Measurements from ENCODE around the gene LGMN. TPM values are rescaled to one million over a fixed set of nuclear protein-coding genes. Genes with fewer than 3 reads are reported as not detected.

The LGMN gene
- total RNA-seq, 2 experiments from 2014 or later: 22.1 to 27.7 TPM

DNA sequence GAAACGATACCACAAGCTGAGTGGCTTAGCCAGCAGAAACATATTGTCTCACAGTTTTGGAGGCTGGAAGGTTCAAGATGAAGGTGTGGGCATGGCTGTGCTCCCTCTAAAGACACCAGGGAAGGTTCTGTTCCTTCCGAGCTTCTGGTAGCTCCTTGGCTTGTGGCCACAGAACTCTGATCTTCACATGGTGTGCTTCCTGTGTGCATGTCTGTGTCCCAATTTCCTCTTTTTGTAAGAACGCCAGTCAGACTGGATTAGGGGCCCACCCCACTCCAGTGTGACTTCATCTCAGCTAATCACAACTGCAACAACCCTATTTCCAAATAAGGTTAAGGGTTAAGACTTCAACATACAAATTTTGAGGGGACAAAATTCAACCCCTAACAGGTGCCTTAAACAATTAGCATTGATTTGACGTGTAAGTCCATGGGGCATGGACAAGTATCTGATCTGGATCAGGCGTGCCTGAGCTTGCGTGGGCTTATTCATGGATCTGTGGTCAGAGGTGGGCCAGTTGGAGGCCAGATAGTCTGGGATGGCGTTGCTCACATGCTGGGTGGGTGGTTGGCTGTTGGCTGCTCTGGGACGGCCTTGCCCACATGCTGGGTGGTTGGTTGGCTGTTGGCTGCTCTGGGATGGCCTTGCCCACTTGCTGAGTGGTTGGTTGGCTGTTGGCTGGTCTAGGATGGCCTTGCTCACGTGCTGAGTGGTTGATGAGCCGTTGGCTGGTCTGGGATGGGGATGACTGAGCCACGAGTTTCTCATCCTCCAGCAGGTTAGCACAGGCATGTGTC, 88.5 kb downstream of the LGMN start:
- Histone ChIP-seq H3K79me2 (ENCODE audit: insufficient read depth, low read depth, low read length) (no peaks in the 10 kb centered on the region), H3K4me2 (ENCODE audit: low read length) (no peak overlapping the region), H3K27ac (ENCODE audit: low read depth, low read length, poor library complexity, severe bottlenecking) (no peak overlapping the region), H3K9me3 (ENCODE audit: low read length) (no peaks in the 10 kb centered on the region), H3K9me2 (ENCODE audit: insufficient read depth, low read length) (no peaks in the 10 kb centered on the region), H2AFZ (ENCODE audit: low read length) (no peak overlapping the region), H3K4me1 (ENCODE audit: insufficient read depth, low read length, poor library complexity, severe bottlenecking) (peaks cover 5% of the 10 kb centered on the region), H3K4me3 (ENCODE audit: low read depth, low read length, poor library complexity, severe bottlenecking) (no peak overlapping the region), H4K20me1 (ENCODE audit: insufficient read depth, low read length) (no peaks in the 10 kb centered on the region), H3K36me3 (ENCODE audit: insufficient read depth, low read length) (no peaks in the 10 kb centered on the region)
- intact Hi-C loops (cut with micrococcal nuclease; ENCODE audit: unreplicated experiment): no loop called here
- peak; percentile 13 for DNase-seq (ENCODE audit: low spot score)
- CTCF ChIA-PET (ENCODE audit: unreplicated experiment): no interaction called here
- no peak for TF ChIP-seq EZH2phosphoT487 (IDR thresholded peaks at IDR 0.05; ENCODE audit: borderline replicate concordance, low read depth, low read length)
- no TSS peak for BruUV-seq (replicated peaks)
- POLR2A ChIA-PET: interaction anchor here (0.7 kb wide), 1 partner anchor 10 kb away, joined by 3 read pairs; no protein-coding TSS in a partner anchor

DNA sequence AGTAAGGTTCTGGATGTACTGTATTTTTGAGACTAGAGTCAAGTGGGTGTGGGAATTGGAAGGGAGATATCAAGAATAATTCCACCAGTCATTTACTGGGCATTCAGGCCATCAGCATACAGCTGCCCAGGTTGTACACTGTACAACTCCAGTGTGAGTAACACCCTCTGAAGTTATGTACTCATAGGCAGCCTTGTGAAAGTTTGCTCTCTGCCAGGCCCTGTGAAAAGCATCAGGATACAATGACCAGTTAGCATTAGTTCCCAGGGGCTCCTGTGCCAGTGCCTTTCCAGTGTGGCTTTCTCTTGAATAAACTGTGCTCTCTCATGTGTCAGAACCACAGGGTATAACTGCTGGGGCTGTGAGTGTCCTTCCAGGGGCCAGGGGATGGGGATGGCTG, 89.7 kb downstream of the LGMN start:
- no peak for TF ChIP-seq EZH2phosphoT487 (IDR thresholded peaks at IDR 0.05; ENCODE audit: borderline replicate concordance, low read depth, low read length)
- TF ChIP-seq, protein P1, sequence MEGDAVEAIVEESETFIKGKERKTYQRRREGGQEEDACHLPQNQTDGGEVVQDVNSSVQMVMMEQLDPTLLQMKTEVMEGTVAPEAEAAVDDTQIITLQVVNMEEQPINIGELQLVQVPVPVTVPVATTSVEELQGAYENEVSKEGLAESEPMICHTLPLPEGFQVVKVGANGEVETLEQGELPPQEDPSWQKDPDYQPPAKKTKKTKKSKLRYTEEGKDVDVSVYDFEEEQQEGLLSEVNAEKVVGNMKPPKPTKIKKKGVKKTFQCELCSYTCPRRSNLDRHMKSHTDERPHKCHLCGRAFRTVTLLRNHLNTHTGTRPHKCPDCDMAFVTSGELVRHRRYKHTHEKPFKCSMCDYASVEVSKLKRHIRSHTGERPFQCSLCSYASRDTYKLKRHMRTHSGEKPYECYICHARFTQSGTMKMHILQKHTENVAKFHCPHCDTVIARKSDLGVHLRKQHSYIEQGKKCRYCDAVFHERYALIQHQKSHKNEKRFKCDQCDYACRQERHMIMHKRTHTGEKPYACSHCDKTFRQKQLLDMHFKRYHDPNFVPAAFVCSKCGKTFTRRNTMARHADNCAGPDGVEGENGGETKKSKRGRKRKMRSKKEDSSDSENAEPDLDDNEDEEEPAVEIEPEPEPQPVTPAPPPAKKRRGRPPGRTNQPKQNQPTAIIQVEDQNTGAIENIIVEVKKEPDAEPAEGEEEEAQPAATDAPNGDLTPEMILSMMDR (conservative IDR thresholded peaks at IDR 0.05; ENCODE audit: low read length): no peak
- H3K36me3 ChIP-seq (ENCODE audit: insufficient read depth, low read length): no peaks in the 10 kb centered on the region
- no peaks in the 10 kb centered on the region for H3K79me2 ChIP-seq (ENCODE audit: insufficient read depth, low read depth, low read length)
- CTCF ChIA-PET (ENCODE audit: unreplicated experiment): no interaction called here
- H2AFZ ChIP-seq (ENCODE audit: low read length): no peak overlapping the region
- no peak overlapping the region for H3K27ac ChIP-seq (ENCODE audit: low read depth, low read length, poor library complexity, severe bottlenecking)
- no peak overlapping the region for H3K4me2 ChIP-seq (ENCODE audit: low read length)
- H3K4me3 ChIP-seq (ENCODE audit: low read depth, low read length, poor library complexity, severe bottlenecking): no peak overlapping the region
- intact Hi-C loops (cut with micrococcal nuclease; ENCODE audit: unreplicated experiment): no loop called here
- DNase-seq (ENCODE audit: low spot score): no peak
- BruUV-seq (replicated peaks): no TSS peak
- no peaks in the 10 kb centered on the region for H3K9me3 ChIP-seq (ENCODE audit: low read length)
- no peaks in the 10 kb centered on the region for H3K9me2 ChIP-seq (ENCODE audit: insufficient read depth, low read length)
- no peaks in the 10 kb centered on the region for H4K20me1 ChIP-seq (ENCODE audit: insufficient read depth, low read length)
- POLR2A ChIA-PET: no interaction called here
- peaks cover 5% of the 10 kb centered on the region for H3K4me1 ChIP-seq (ENCODE audit: insufficient read depth, low read length, poor library complexity, severe bottlenecking)

- Histone ChIP-seq H3K4me3 (ENCODE audit: low read depth, low read length, poor library complexity, severe bottlenecking) (no peak overlapping the region), H3K4me1 (ENCODE audit: insufficient read depth, low read length, poor library complexity, severe bottlenecking) (peaks cover 5% of the 10 kb centered on the region), H3K36me3 (ENCODE audit: insufficient read depth, low read length) (no peaks in the 10 kb centered on the region), H3K79me2 (ENCODE audit: insufficient read depth, low read depth, low read length) (no peaks in the 10 kb centered on the region), H2AFZ (ENCODE audit: low read length) (no peak overlapping the region), H3K9me3 (ENCODE audit: low read length) (no peaks in the 10 kb centered on the region), H3K27ac (ENCODE audit: low read depth, low read length, poor library complexity, severe bottlenecking) (no peak overlapping the region), H3K9me2 (ENCODE audit: insufficient read depth, low read length) (no peaks in the 10 kb centered on the region), H4K20me1 (ENCODE audit: insufficient read depth, low read length) (no peaks in the 10 kb centered on the region), H3K4me2 (ENCODE audit: low read length) (no peak overlapping the region)
- TF ChIP-seq, protein P1 (conservative IDR thresholded peaks at IDR 0.05; ENCODE audit: low read length): no peak
- no peak for TF ChIP-seq EZH2phosphoT487 (IDR thresholded peaks at IDR 0.05; ENCODE audit: borderline replicate concordance, low read depth, low read length)
- intact Hi-C loops (cut with micrococcal nuclease; ENCODE audit: unreplicated experiment): no loop called here
- CTCF ChIA-PET (ENCODE audit: unreplicated experiment): no interaction called here
- BruUV-seq (replicated peaks): no TSS peak
- POLR2A ChIA-PET: no interaction called here
- DNase-seq (ENCODE audit: low spot score): no peak
These were observed 90.3 kb downstream of the LGMN start for GRCh38 chr14:92658160-92658559.
